HPDE6-E6E7 (cell line): ENCODE results near the gene RCN1.
"Not testable (repeated sequence)": the region's sequence is repeated elsewhere in the genome, so short reads cannot be mapped to it uniquely, and the experiment has no call there.

Source experiments
- DNase-seq: peaks from one replicate; pipeline ENCODE4 v3.0.0; 2011; ENCODE audit warnings: missing footprints; ENCODE audit errors: extremely low spot score

RCN1 gene

DNA sequence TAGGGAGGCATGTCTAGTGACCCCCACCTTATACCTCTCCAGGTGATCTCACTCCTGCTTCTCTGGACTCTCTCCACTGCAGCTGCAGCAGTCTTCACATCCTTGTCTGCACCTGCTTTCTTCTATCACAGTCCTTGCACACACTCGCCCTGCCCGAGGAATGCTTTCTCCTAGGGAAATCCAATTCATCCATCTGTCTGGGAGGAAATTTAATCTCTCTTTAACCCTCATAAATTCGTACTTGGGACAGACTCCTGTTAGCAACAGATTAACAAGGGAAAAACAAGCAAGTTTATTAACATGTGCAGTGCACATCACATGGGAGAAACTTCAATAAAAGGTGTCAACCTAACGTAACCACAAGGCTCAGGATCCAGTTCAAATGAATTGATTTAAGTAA is 11.3 kb upstream of the RCN1 start:
- no peak for DNase-seq

DNA sequence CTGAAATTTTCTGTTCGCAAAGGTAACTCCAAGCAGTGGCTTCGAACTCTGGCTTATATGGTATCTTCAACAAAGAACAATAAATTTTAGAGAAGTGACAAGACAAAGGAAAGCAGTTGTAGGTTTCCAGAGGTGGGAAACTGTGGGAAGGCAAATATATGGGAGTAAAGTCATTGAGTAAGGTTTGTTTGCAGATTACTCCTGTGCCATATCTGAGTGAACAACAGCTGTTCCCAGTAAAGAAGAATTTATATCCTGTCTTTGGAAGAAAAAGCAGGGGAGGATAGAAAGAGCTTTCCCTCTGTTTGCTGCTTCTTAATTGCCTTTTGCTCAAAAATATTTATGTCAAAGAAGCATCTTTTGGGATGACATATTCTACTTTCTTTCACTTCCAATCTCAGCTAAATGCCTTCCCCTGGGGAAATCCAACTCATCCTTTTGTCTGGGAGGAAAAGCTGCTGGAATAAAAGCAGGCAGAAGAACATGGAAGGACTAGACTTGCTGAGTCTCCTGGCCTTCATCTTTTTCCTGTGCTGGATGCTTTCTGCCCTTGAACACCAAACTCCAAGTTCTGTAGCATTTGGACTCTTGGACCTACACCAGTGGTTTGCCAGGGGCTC is 10.4 kb upstream of the RCN1 start:
- no peak for DNase-seq

DNA sequence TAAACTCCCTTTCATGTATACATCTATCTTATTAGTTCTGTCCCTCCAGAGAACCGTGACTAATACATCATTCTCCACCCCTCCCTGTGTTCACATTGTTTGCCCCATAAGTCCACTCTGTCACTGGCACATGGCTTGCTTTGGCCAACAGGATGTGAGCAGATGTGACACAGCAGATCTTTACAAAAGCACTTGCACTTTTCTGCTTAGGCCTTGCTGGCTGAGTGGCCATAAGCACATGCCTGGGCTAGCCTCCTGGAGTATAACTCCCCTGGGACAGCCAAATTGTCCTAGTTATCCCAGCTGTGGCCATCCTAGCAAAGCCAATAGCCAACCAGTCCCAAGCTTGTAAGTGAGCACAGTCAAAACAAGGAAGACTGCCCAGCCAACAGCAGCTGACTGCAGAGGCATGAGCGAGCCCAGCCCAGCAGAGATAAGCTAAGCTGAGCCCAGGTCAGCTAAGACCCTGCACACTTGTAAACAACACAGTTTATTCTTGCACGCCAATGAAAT is 9.7 kb upstream of the RCN1 start:
- DNase-seq = no peak

DNA sequence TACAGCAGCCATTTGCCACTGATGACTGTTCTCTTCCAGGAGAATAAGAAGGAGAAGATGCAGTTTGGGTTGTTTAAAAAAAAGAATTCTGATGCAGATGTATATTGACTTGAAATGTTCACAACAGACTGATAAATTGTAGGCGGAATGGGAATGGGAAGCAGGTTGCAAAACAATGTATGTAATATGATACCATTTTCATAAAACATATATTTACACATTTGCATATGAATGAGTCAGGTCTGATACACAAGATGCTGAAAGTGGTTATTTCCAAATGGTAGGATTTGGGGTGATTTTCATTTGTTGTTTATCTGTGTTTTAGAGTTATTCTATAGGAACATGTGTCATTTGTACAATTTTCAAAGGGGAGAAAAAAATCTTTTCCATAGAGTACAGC is 9.0 kb upstream of the RCN1 start:
- no peak for DNase-seq

DNA sequence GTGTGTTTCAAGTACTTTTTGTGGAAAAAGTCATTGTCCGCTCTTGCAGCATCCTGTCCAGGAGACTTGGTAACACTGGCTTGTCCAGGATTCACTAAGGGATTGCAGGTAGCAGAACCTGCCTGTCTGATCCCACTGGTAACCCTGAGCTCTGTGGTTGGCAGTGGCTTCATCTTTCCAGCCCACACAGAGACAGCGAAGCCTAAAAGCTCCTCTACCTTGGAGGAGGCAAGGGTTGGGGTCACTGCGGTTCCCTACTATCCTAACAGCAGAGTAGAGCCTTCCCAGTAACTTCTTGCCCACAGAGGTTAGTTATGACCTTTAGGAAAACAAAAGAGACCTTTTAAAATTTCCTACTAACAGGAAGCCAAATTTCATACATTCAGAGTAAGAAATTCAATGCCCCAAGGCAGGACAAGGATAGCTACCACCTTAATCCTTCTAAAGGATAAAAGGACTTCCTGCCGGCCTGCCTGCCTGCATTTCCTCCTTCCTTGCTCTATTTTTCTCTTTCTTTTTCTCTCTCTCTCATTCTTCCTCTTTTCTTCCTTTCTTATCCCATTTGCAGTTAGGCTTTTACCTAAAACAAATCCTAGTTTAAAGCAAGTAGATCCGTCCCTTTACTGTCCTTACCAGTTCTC is 8.4 kb upstream of the RCN1 start:
- DNase-seq = no peak

DNA sequence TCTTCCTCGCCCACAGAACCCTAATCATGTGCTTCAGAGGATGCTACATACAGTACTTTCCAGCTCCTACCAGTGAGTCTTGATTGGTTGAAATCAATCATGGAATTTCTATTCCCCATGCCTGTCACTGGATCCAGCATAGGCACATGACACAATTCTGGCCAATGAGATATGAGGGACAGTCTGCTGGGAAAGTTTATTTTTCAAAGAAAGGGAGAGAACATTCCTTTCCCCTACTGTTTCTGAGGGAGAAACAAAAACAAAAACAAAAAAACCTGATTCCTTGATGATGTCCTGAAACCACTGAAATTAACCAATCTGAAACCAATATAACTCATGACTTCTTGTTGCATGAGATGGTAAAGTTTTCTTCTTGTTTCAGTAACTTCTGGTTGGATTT is 3.3 kb upstream of the RCN1 start:
- no peak for DNase-seq

DNA sequence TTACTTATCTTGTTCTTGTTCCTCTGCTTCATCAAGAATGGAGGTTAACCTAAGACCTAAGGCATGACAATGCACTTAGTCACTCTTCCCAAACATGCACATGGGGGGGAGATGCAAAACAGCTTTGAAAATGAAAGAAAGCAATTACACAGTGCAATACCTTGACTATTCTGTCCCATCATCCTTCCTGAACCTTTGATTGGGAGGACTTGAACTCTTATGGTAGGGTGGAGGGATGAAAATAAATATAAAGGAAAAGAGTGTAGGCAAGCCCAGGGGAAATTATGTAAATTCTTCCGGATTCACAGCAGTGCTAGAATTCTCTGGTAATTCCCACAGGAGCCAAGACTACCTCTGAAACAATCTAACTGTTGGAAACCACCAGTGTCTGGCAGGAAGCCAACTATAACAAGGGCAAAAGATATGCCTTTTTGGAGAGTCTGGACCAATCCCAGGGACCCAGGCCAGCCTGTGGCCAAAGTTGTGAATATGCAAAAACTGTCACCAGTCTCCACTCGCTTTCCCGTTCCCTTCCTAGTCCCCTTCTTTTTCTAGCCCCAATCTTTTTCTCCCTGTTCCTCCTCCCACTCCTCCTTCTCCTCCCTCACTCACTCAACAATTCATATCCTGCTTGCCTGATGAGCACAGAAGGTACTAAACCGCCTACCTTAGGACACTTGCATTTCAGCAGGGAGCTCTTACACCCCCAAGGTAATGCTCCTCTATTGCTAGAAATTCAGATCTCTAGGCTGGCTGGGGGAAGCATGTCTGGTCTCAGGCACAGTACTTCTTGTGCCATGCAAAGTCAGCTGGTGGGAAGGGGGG is 2.5 kb upstream of the RCN1 start:
- peak; percentile 32 for DNase-seq

DNA sequence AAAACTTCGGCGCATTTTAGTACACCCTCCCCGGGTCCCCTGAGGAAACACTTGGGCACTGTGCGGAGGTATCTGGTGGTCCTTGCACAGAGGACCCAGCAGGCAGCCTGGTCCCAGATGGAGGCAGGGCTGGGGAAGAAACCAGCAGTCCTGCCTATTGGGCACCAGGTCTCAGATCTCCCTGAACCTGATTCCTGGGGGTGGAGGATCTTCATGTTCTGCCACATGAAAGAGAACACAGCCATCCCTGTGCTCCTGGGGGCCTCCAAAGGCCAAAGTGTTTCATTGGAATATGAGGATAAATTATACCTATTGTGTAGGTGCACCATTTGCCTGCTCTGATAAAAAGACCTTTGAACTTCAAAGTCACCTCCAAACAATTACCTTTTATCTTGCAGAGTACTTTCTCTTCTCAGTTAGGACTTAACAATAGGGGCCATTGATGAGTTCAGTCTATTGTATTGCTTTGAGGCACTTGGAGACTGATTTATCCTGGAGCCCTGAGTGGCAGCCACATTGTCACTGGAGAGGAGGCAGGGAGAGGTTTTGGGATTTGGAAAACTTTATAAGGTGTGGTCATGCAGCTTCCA is 1.8 kb downstream of the RCN1 start:
- DNase-seq = no peak

DNA sequence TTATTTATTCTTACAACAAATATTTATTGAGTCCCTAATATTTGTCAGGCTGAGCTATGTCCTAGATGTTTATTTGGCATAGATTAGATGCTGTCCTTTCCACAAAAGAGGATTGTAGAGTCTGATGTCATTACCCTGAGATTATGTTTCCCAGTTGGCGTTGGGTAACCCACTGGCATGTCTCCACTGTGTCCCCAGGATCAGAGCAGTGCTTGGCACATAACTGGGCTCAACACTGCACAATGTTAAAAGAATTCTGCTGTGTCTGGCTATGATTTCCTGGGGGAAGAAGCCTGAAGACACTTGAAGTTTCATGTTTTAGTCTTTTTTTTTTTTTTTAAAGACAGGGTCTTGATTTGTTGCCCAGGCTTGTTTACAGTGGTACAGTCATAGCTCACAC is 4.0 kb downstream of the RCN1 start:
- DNase-seq = no peak

DNA sequence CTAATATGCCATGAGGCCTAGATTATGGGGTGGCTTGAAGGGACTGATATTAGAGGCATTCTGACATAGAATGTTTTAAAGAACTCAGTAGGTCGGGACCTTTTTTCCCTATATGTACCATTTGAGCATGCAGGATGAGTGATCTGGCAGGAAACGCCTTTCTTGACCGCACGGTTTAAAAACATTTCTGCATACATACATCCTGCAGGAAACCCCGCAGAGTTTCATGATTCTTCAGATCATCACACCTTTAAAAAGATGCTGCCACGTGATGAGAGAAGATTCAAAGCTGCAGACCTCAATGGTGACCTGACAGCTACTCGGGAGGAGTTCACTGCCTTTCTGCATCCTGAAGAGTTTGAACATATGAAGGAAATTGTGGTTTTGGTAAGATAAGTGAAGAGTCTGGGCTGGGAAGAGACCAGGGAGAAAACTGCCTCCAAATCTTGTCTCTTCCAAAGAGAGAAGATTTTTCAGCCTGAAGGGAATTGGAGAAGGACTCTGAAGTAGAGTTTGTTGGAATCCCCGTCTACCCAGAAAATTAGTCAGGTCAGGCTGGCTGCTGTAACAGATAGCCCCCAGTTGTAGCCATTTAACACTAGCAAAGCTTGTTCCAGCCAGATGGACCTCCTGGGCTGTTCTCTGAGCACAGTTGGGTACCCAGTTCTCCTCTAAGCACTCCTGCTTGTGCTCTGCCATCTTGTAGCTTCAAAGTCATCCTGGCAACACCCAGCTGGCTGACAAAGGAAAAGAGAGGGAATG is 7.4 kb downstream of the RCN1 start:
- no peak for DNase-seq

DNA sequence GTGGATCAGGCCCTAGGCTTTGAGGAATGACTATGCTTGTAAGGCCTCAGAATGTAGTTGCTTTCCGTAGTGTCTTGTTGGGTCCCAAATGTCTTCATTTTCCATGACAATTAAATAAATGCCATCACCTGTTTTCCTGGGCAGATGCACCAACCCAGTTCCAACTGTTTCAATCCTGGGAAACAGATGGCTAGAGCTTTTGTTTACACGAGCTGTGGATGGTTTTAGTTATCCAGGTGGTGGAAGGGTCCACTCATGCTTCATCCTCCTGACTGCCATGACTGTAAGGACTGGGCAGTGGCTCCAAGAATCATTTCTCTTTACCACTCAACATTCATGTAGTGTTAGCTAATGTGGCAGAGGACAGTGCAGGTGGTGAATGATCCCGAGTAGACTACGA is 8.6 kb downstream of the RCN1 start:
- DNase-seq = no peak

DNA sequence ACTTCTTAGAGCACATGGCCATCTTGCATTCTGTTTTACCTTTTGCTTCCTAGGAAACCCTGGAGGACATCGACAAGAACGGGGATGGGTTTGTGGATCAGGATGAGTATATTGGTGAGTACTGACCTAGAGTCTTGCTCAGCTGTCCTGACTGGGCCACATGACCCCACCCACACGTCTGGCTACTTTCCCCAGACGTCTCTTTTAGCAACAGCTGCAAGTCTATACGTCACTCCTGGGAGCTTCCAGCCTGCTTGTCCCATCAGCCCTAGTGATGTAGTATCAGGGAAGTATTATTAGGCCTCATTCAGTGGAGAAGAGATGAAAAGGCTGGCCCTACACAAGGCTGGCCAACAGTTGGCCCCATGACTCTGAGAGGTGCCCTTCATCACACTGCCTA is 9.6 kb downstream of the RCN1 start:
- no peak for DNase-seq

DNA sequence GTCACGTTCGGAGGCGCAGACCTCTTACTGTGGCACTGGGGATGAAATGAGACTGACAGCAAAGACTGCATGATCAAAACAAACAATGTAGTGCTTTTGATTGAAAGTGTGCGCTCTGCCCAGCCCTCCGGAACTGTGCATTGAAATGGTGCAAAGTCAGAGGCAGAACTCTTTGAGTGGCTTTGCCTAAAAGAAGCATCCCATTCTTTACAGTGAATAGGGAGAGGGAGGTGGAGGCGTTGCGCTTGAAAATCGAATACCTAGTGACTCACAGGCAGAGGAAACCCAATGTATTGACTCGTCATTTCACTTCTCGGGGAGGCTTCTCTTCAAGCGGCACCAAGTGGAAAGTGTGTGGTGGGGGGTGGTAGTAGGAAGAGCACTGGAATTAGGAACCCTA is 10.9 kb downstream of the RCN1 start:
- DNase-seq = no peak

DNA sequence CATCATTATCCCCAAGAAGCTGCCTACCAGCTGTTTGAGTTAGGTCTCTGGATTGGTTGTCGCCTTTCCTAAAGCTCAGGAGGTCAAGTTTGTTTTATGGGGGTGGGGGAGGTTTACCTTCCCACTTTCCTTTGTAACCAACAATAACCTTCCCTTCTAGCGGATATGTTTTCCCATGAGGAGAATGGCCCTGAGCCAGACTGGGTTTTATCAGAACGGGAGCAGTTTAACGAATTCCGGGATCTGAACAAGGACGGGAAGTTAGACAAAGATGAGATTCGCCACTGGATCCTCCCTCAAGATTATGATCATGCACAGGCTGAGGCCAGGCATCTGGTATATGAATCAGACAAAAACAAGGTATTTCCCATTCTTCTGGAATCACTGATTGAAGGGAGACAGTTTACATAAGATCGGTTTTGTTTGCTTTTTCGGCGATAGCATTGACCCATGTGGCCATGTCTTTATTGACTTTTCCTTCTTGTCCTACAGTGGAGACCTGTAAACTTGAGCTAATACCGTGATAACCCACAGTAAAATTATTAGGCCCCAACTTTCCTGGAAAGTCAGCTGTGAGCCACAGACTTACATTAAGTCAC is 12.3 kb downstream of the RCN1 start:
- not testable (repeated sequence) for DNase-seq

DNA sequence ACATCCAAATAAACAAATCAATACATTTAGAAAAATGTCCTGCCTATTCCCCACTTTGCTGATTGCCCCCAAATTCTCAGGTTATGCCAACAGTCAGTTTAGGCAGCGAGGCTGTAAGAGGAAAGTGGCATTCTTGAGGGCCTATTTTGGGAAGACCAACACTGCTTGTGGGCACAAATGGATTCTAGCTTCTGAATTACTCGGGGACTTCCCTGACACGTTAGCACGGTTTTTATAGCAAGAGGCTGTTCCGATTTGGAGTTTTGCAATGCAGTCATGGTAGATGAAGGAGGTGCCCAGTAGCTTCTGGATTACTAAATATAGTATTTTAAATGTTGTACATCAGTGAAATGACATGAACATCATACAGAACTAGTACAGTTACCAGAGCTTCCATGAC is 13.1 kb downstream of the RCN1 start:
- no peak for DNase-seq

DNA sequence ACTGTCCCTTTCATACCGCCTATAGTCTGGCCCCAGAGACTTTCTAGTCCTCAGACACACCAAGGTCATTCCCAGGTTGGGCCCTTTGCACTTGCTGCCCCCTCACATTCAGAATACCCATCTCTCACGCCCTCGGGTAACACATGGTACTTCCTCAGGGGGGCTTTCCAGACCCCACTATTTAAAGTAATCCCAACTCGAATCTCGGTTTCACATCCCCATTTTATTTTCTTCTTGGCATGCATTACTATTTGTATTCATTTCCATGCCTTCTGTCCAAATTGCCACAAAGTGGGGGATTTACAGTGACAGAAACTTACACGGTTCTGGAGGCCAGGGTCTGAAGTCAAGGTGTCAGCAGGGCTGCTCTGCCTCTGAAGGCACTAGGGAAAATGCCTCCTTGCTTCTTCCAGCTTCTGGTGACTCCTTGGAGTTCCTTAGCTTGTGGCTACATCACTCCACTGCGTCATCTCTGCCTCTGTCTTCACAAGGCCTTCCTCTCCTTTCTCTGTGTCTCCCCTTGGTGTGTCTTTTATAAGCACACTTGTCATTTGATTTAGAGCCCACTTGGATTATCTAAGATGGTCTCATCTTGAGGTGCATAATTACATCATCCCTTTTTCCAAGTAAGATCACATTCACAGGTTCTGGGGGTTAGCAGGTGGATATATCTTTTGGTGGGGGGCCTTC is 15.1 kb downstream of the RCN1 start:
- no peak for DNase-seq

DNA sequence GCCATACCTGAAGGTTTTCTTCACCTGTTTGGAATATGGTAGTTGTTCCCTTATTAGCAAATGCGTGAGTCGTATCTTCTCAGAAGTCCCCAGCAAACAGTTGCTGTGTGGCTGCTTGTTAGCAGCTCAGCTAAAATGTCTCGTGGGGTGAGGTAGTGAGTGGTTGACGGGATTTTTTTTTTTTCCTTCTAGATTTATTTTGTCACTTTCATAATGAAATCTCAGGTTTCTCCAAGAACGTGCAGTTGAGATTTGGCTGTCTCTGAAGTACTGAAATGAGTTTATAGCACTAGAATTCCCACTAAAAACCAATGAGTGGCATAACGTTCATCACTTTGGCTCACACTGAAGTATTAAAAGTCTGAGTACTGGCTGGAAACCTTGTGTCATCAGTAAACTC is 16.8 kb downstream of the RCN1 start:
- DNase-seq = no peak

DNA sequence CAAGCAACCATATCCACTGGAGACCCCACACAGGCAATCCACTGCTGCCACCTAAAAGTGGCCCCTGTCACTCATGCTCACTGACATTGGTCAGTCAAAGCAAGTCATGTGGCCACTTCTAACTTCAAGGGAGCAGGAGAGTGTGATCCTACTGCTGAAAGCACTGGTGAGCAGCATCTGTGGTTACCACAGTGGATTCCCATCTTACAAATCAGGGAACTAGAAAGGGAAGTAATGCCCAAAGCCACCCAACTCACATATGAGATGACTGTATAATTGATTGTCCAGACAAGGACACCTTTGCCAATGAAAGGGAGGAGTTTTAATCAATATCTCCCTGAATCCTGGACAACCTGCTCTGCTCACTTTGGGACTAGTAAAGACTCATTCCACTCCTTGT is 17.7 kb downstream of the RCN1 start:
- DNase-seq = no peak

DNA sequence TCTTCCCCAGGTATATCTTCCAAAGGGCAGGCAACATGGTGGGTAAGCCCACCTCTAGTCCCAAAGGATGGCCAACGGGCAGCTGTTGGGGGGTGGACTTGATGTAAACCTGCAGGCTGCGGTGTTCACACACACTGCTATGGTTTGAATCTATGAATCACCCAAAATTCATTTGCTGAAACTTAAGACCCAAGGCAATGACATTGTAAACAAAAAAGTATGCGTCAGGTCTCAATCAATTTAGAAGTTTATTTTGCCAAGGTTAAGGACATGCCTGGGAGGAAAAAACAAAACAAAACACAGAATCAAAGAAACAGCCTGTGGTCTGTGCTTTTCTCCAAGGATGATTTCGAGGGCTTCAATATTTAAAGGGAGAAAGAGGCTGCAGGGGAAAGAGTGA is 18.3 kb downstream of the RCN1 start:
- peak; percentile 27 for DNase-seq

DNA sequence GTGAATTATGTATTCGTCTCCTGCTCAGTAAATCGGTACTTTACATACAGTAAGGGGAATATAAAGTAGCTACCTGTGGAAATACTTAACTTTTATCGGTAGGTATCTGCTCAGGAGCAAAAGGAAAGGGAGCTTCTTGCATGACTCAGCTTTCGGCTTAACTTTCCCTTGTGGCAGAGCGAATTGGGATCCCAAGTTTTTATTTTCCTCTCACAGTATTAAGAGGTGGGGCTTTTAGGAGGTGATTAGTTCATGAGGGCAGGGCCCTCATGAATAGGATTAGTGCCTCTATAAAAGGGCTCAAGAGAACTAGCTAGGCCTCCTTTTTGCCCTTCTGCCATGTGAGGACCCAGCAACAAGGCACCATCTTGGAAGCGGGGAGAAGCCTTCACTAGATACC is 18.7 kb downstream of the RCN1 start:
- no peak for DNase-seq

DNA sequence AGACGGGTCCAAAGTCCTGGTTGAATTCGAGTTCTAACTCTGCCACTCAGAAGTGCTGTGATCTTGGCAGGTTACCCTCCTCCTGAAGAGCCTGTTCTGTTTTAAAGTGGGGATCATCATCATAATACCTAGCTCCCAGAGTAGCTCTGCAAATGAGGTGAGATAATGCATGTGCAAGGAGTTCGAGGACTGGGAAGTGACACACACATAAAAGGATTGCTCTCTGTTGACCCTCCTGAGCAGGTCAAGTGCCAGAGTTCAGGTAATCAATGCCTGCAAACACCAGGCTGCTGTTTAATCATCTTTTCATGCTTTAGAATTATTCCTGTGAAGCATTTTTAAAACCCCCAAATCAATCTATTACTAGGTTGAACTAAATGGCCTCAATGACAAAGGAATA is 19.9 kb downstream of the RCN1 start:
- no peak for DNase-seq
